Hematopoietic multipotent progenitor cell treated with erythropoietin and hydrocortisone succinate and interleukin-3 and kit ligand, for 17 days (in vitro differentiated cells): ENCODE data around the gene ESRP2.

Experiments used
- DNase-seq: peaks from one replicate; pipeline ENCODE4 v3.0.0-alpha.2; 2015; ENCODE audit warnings: low spot score

The ESRP2 gene

GRCh38 chr16:68217506-68217905 lies 18.4 kb downstream of the ESRP2 start:
- DNase-seq: no peak

DNA sequence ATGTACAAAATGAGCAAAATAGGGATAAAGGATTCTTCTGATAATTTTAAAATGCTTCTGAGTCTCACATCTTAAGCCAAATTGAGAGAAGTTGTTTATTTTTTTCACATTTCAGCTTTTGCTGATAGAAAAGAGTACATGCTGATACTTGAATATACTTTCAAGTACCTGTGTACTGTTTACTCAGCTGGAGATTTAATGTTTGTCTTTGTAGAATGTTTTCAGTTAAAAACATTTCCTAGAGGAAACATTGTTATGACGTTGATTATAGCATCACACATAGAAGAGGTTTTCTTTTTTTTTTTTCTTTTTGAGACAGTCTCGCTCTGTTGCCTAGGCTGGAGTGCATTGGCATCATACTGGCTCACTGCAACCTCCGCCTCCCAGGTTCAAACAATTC lies 19.7 kb downstream of the ESRP2 start:
- DNase-seq: no peak

- no peak for DNase-seq
These were observed 20.6 kb downstream of the ESRP2 start for GRCh38 chr16:68215302-68215701.

GRCh38 chr16:68214726-68215125 lies 21.2 kb downstream of the ESRP2 start:
- DNase-seq: no peak

DNA sequence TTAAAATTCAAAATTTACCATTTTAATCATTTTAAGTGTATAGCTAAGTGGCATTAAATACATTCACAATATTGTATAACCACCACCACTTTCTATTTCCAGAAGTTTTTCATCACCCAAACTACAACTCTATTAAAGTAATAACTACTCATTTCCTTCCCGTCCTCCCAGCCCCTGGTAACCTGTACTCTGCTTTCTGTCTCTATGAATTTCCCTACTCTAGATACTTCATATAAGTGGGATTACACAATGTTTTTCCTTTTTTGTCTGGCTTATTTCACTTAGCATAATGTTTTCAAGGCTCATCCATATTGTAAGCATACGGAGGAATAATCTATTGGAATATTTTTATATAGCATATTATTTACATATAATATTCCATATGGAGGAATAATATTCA lies 29.7 kb downstream of the ESRP2 start:
- no peak for DNase-seq

GRCh38 chr16:68202091-68202519 lies 33.8 kb downstream of the ESRP2 start:
- DNase-seq: no peak

DNA sequence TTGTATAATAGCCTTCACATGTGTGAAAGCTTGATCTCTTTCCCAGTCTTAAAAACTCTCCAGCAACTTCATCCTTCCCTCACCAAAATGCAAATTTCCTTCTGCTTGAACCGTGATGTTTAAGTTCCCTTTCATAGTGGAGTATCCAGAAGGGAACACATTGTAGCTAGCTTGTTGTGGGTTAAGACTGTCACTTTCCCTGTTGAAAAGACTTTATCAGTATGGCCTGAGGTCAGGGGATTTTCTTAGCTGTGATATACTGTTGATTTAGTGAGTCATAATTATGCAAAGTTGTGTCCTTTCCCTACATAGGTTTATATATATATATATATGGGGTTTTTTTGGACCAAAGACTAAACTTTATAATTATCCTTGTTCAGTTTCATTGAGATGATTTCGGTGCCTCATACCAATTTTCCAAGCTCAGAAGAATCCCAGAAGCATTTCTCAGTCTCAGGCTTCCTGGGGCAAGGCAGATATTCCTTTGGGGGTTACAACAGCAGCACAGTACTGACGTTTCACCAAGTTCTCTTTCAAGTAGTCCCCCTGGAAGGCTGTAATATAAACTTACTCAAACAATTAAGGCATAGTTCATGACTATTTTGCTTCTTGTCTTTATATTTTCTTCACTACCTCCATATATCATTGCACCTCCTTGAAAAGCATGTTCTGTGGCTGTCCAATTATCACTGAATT lies 35.7 kb downstream of the ESRP2 start:
- DNase-seq: no peak

- DNase-seq: no peak
These were observed 38.7 kb downstream of the ESRP2 start for GRCh38 chr16:68197250-68197649.

- DNase-seq: no peak
These were observed 41.7 kb downstream of the ESRP2 start for GRCh38 chr16:68194251-68194650.

- no peak for DNase-seq
These were observed 45.0 kb downstream of the ESRP2 start for GRCh38 chr16:68190736-68191510.

DNA sequence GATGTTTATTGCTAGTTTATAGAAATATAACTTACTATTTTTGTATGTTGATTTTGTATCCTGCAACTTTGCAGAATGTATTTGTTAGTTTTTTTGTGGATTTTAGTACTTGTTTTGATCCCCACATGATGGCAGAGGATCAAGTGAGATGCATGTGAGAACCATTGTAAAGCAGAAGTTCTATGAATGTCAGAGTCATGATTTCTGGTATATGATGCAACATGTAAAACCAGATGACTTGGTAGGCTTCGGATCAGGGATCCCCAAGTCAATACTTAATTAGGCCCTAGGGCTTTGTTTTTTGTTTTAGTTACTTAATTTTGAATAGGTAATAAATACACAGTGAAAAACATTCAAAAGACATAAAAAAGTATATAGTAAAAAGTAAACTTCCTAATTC lies 45.8 kb downstream of the ESRP2 start:
- DNase-seq: no peak

GRCh38 chr16:68188170-68188569 lies 47.8 kb downstream of the ESRP2 start:
- no peak for DNase-seq

GRCh38 chr16:68187505-68187904 lies 48.4 kb downstream of the ESRP2 start:
- no peak for DNase-seq

- DNase-seq: no peak
These were observed 49.0 kb downstream of the ESRP2 start for GRCh38 chr16:68186877-68187276.

DNA sequence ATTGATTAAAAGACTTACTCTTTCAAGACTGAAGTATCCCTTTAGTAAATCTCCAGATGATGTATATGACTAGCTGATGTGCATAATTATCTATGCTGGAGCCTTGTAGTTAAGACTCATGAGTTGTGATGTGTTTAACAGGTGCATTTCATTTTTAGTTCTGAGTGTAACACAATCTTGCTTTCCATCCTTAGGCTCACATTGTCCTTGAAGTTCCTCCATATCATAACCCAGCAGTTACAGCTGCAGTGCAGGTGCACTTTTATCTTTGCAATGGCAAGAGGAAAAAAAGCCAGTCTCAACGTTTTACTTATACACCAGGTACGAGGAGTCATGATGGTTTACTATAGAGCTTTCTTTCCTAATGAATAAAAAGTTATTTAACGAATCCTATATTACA lies 52.9 kb downstream of the ESRP2 start:
- DNase-seq: no peak

- no peak for DNase-seq
These were observed 56.1 kb downstream of the ESRP2 start for GRCh38 chr16:68179855-68180254.

GRCh38 chr16:68179196-68179795 lies 56.6 kb downstream of the ESRP2 start:
- DNase-seq: no peak
